Raji (cell line): ENCODE measurements around the gene SRRT.

Source experiments
- POLR2A ChIP-seq: IDR thresholded peaks from 2 replicates; pipeline ENCODE4 v1.6.1; 2011; ENCODE audit warnings: low read depth, low read length, control low read depth; ENCODE audit not compliant: insufficient read depth

Gene SRRT

GRCh38 chr7:100929808-100930174, 54.9 kb downstream of the SRRT start:
- TF ChIP-seq POLR2A = no peak

DNA sequence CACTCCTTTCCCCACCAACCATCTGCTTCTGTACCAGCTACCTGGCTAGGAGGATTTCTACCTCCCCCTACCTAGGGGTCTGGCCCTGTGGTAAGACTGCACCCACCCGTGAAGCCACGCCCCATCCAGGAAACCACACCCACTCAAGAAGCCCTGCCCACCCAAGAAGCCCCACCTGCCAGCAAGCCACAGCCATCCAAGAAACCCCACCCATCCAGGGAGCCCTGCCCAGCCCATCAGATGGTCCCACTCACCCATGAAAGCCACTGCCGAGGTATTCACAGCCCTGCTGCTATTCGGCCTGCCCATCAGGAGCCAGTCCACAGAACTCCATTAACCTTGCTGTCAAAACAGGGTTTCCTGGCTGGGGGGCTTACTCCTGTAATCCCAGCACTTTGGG, 58.8 kb downstream of the SRRT start:
- no peak for TF ChIP-seq POLR2A
